HL-60 (cell line): ENCODE results near the gene ZCCHC24.

Experiments used
- CTCF ChIP-seq: IDR thresholded peaks from one replicate; pipeline ENCODE4 v1.5.1; 2011; ENCODE audit warnings: low read length, control low read depth, inconsistent platforms; ENCODE audit not compliant: insufficient read depth
- GABPA ChIP-seq: IDR thresholded peaks from 2 replicates; pipeline ENCODE4 v1.6.1; 2012; ENCODE audit warnings: low read depth
- POLR2AphosphoS5 ChIP-seq: IDR thresholded peaks from 2 replicates; pipeline ENCODE4 v1.6.1; 2012; ENCODE audit warnings: low read depth
- REST ChIP-seq: IDR thresholded peaks from 2 replicates; pipeline ENCODE4 v1.6.1; 2012; ENCODE audit warnings: low read depth; ENCODE audit not compliant: insufficient replicate concordance

GRCh38 chr10:79431428-79431827 is 14.0 kb downstream of the ZCCHC24 start:
- TF ChIP-seq CTCF (no peak), POLR2AphosphoS5 (no peak), GABPA (no peak), REST (no peak)
